K562 (cell line): ENCODE measurements around the gene RAP1GAP2. TPM values are rescaled to one million over a fixed set of nuclear protein-coding genes. Genes with fewer than 3 reads are reported as not detected.

Experiments used
- ATAC-seq: fragments of 200-7000 bp; cut with Tn5 transposase; 3 replicates; pipeline ENCODE4 v1.9.1; 2020; ENCODE audit warnings: moderate library complexity
- BruUV-seq: library from RNA; stranded (reverse); fragments of 400-500 nt; replicated peaks from 2 replicates; lab custom pipeline; 2021; lab: Mats Ljungman, UMichigan
- CTCF ChIA-PET: fragments of 300-600 bp; formaldehyde crosslinking; extraction: SDS; loops from one replicate; lab custom pipeline; 2021; ENCODE audit warnings: low intra/inter-chr PET ratio; lab: Yijun Ruan, JAX
- POLR2A ChIA-PET: fragments of 300-600, 350-650 bp; sonication (Branson Sonifier 250); formaldehyde crosslinking; extraction: SDS; loops from one replicate; lab custom pipeline; 2021; ENCODE audit warnings: antibody characterized with exemption, inconsistent platforms; lab: Yijun Ruan, JAX
- DNase-seq, 4 experiments: peaks; one replicate each; pipeline versions ENCODE4 v3.0.0 to v3.0.0-alpha.2; 2011 to 2018; ENCODE audit warnings: low spot score in 3 of 4, mixed read lengths in 3 of 4; ENCODE audit errors: extremely low read depth in 1 of 4
- FAIRE-seq: peaks from 2 replicates; lab custom pipeline; 2011; peaks lifted over from hg19 to GRCh38; lab: Jason Lieb, UNC
- H2AFZ ChIP-seq: 2 replicates; pipeline ENCODE4 v1.6.0; 2011; ENCODE audit warnings: low read depth, low read length, control low read depth, inconsistent platforms
- H3K27ac ChIP-seq: fragments of 200-600 bp; 3 replicates; pipeline ENCODE4 v1.8.0; 2011; ENCODE audit warnings: low read depth, mild to moderate bottlenecking, control low read depth, inconsistent platforms, low read length, moderate library complexity, mixed read lengths; ENCODE audit errors: extremely low read depth
- H3K27me3 ChIP-seq, 2 experiments: fragments of 300-600 bp in 1 of 2; 2 replicates in 1 of 2; 3 replicates in 1 of 2; pipeline versions ENCODE4 v1.6.0 to v1.8.0; 2011; ENCODE audit warnings: inconsistent platforms in 2 of 2, low read length in 2 of 2, mild to moderate bottlenecking in 1 of 2, mixed read lengths in 1 of 2, moderate library complexity in 1 of 2; ENCODE audit not compliant: control insufficient read depth in 2 of 2, insufficient read depth in 2 of 2
- H3K36me3 ChIP-seq: fragments of 300-600 bp; 3 replicates; pipeline ENCODE4 v1.8.0; 2011; ENCODE audit warnings: mild to moderate bottlenecking, low read length, inconsistent platforms; ENCODE audit not compliant: control insufficient read depth, insufficient read depth
- H3K4me1 ChIP-seq, 2 experiments: fragments of 200-600 bp in 1 of 2; replicated peaks in 1 of 2; 2 replicates in 1 of 2; 3 replicates in 1 of 2; pipeline versions ENCODE4 v1.5.1 to v1.8.0; 2011; ENCODE audit warnings: inconsistent platforms in 2 of 2, low read length in 2 of 2, mild to moderate bottlenecking in 1 of 2, mixed read lengths in 1 of 2, moderate library complexity in 1 of 2; ENCODE audit not compliant: control insufficient read depth in 2 of 2, insufficient read depth in 2 of 2
- H3K4me2 ChIP-seq: 2 replicates; pipeline ENCODE4 v1.6.1; 2011; ENCODE audit warnings: low read length, control low read depth, inconsistent platforms, mixed read lengths; ENCODE audit not compliant: insufficient read depth
- H3K4me3 ChIP-seq: fragments of 200-600 bp; sonication (generic), shearing (Covaris generic); 2 replicates; pipeline ENCODE4 v1.5.1; 2016; ENCODE audit warnings: control low read depth, inconsistent platforms
- H3K79me2 ChIP-seq: fragments of 200-600 bp; 3 replicates; pipeline ENCODE4 v1.8.0; 2011; ENCODE audit warnings: low read length, inconsistent platforms; ENCODE audit not compliant: control insufficient read depth, insufficient read depth
- H3K9ac ChIP-seq, 2 experiments: 2 replicates each; pipeline versions ENCODE4 v1.6.0 to v1.6.1; 2011; ENCODE audit warnings: low read depth in 2 of 2, low read length in 2 of 2, control low read depth in 1 of 2, inconsistent platforms in 1 of 2, mild to moderate bottlenecking in 1 of 2, mixed read lengths in 1 of 2; ENCODE audit not compliant: insufficient read depth in 1 of 2
- H3K9me1 ChIP-seq: one replicate; pipeline ENCODE4 v1.6.0; 2011; ENCODE audit warnings: inconsistent platforms, mild to moderate bottlenecking, low read length, moderate library complexity; ENCODE audit not compliant: control insufficient read depth, insufficient read depth
- H3K9me3 ChIP-seq: replicated peaks from 2 replicates; pipeline ENCODE4 v1.5.1; 2011; ENCODE audit warnings: low read depth, low read length, inconsistent platforms; ENCODE audit not compliant: control insufficient read depth, insufficient read depth
- H4K20me1 ChIP-seq: replicated peaks from 2 replicates; pipeline ENCODE4 v1.6.1; 2011; ENCODE audit warnings: low read length, inconsistent platforms, mixed read lengths; ENCODE audit not compliant: control insufficient read depth, insufficient read depth
- BRCA1 ChIP-seq, 2 experiments: fragments of 450-650 bp in 1 of 2; sonication (generic) in 1 of 2; formaldehyde crosslinking in 1 of 2; IDR thresholded peaks; 2 replicates each; pipeline versions ENCODE4 v1.5.0 to v1.6.1; 2017 to 2020; ENCODE audit warnings: mild to moderate bottlenecking in 1 of 2, missing genetic modification reagents in 1 of 2
- CAMTA2 ChIP-seq: fragments of 250-450 bp; sonication (Bioruptor Pico); conservative IDR thresholded peaks from 2 replicates; pipeline ENCODE4 v1.5.1; 2022
- CBFA2T2 ChIP-seq: fragments of 450-650 bp; conservative IDR thresholded peaks from 2 replicates; pipeline ENCODE4 v1.6.1; 2017; ENCODE audit warnings: mild to moderate bottlenecking
- ELF1 ChIP-seq: fragments of 200-800 bp; sonication (Bioruptor generic); IDR thresholded peaks from 2 replicates; pipeline ENCODE4 v1.6.1; 2016; ENCODE audit warnings: missing genetic modification characterization, missing compliant biosample characterization
- FOXO4 ChIP-seq: fragments of 450-650 bp; formaldehyde crosslinking; IDR thresholded peaks from 2 replicates; pipeline ENCODE4 v1.4.0; 2020; ENCODE audit warnings: mild to moderate bottlenecking, moderate library complexity
- HES1 ChIP-seq: fragments of 450-650 bp; IDR thresholded peaks from 2 replicates; pipeline ENCODE4 v1.6.1; 2016; ENCODE audit warnings: low read depth, mild to moderate bottlenecking, moderate library complexity
- HNRNPK ChIP-seq: fragments of 200-400 bp; formaldehyde crosslinking; IDR thresholded peaks from one replicate; pipeline ENCODE4 v1.6.1; 2018; ENCODE audit warnings: mild to moderate bottlenecking, low read depth, low read length; ENCODE audit not compliant: poor library complexity, severe bottlenecking
- MTA3 ChIP-seq: fragments of 450-650 bp; formaldehyde crosslinking; IDR thresholded peaks from 2 replicates; pipeline ENCODE4 v1.6.1; 2017; ENCODE audit warnings: mild to moderate bottlenecking, borderline replicate concordance
- NCOA1 ChIP-seq: fragments of 450-650 bp; IDR thresholded peaks from 2 replicates; pipeline ENCODE4 v1.6.1; 2016; ENCODE audit warnings: low read depth
- NCOR1 ChIP-seq: fragments of 450-650 bp; IDR thresholded peaks from 2 replicates; pipeline ENCODE4 v1.6.1; 2016; ENCODE audit warnings: mild to moderate bottlenecking, moderate library complexity
- PML ChIP-seq: IDR thresholded peaks from 2 replicates; pipeline ENCODE4 v1.6.1; 2012; ENCODE audit warnings: low read length, inconsistent platforms
- SPI1 ChIP-seq: IDR thresholded peaks from 2 replicates; pipeline ENCODE4 v1.6.1; 2011; ENCODE audit warnings: low read depth, low read length, control low read depth, borderline replicate concordance
- TFE3 ChIP-seq: fragments of 450-650 bp; formaldehyde crosslinking; IDR thresholded peaks from 2 replicates; pipeline ENCODE4 v1.4.0; 2020; ENCODE audit warnings: mild to moderate bottlenecking, mixed read lengths
- YBX1 ChIP-seq: fragments of 450-650 bp; IDR thresholded peaks from 2 replicates; pipeline ENCODE4 v1.7.1; 2016; ENCODE audit warnings: mild to moderate bottlenecking
- ZFP91 ChIP-seq: sonication (generic); formaldehyde crosslinking; IDR thresholded peaks from 2 replicates; pipeline ENCODE4 v1.8.0; 2022; ENCODE audit warnings: mild to moderate bottlenecking, missing genetic modification reagents
- WGBS: fragments of 100-300 bp; shearing (Covaris generic); methylation state at CpG from one replicate; pipeline ENCODE4 v1.1.6; 2016; ENCODE audit warnings: low coverage, mixed read lengths; ENCODE audit not compliant: insufficient coverage; ENCODE audit errors: missing lambda C conversion rate; 5-methylcytosine and 5-hydroxymethylcytosine counted together
- in situ Hi-C: fragments of 300-500 bp; cut with MboI; formaldehyde crosslinking; loops from 4 replicates; pipeline ENCODE4 v1.15.0; 2018; ENCODE audit warnings: inconsistent platforms, mixed read lengths
- intact Hi-C: fragments of 100-400 bp; cut with micrococcal nuclease; formaldehyde crosslinking; loops from 2 replicates; pipeline ENCODE4 v1.14.2; 2022
- polyA plus RNA-seq, 8 experiments: library from polyadenylated mRNA; depleted of rRNA in 4 of 8; stranded (reverse) in 5 of 8; unstranded in 3 of 8; fragments of >200 nt; fragmentation: Nextera tagmentation in 2 of 8; fragmentation: Illumina TruSeq in 1 of 8; extraction: Ambion mirVana in 2 of 8; extraction: Trizol in 1 of 8; gene quantifications; 2 replicates each; pipeline versions ENCODE4 v1.2.1 to v1.2.3, GENCODE V29; 2011 to 2014; ENCODE audit warnings: inconsistent platforms in 1 of 8, missing spikeins in 1 of 8
- total RNA-seq, 7 experiments: library from RNA; depleted of rRNA in 6 of 7; stranded (reverse); fragments of >200 nt in 6 of 7; fragmentation: Illumina TruSeq in 2 of 7; extraction: Trizol in 2 of 7; gene quantifications; 2 replicates each; pipeline versions ENCODE4 v1.2.1 to v1.2.3, GENCODE V29; 2011 to 2021; ENCODE audit warnings: low replicate concordance in 1 of 7

The RAP1GAP2 gene
- total and polyA plus RNA-seq, 9 of the 15 experiments (the other 6 are each of a cell fraction or from before 2014, with no cell fraction given): 0.01 to 1.3 (median 0.42) TPM; not detected in 1

GRCh38 chr17:3003296-3004149, 207.3 kb downstream of the RAP1GAP2 start:
- H3K79me2 ChIP-seq: no peaks in the 10 kb centered on the region
- no peaks in the 10 kb centered on the region for H4K20me1 ChIP-seq
- H3K4me1 ChIP-seq: peaks cover 0 to 6% of the 10 kb centered on the region in 2 experiments; a peak in 1 of 5 replicates
- no TSS peak for BruUV-seq
- H3K27ac ChIP-seq: no peak overlapping the region
- ChIA-PET POLR2A (interaction anchor here (0.7 kb wide), 1 partner anchor 9 kb away, joined by 3 read pairs; no protein-coding TSS in a partner anchor), CTCF (no interaction called here)
- H3K4me3 ChIP-seq: no peak overlapping the region
- in situ Hi-C loops: loop anchor here (25.0 kb wide), 1 partner anchor 166 kb away; no protein-coding TSS in a partner anchor
- H3K9me1 ChIP-seq: peaks cover 3% of the 10 kb centered on the region
- no peaks in the 10 kb centered on the region for H3K36me3 ChIP-seq
- peaks cover 4 to 38% of the 10 kb centered on the region in 2 experiments; a peak in 3 of 5 replicates for H3K27me3 ChIP-seq
- no peak for TF ChIP-seq HES1
- TF ChIP-seq BRCA1 (IDR thresholded peaks at IDR 0.05): no peak
- no peak for TF ChIP-seq BRCA1 (CRISPR knock-in tag; IDR thresholded peaks at IDR 0.05)
- TF ChIP-seq ELF1 (tag): no peak
- no peak for TF ChIP-seq FOXO4
- no peak for TF ChIP-seq NCOA1
- TF ChIP-seq YBX1: no peak
- TF ChIP-seq PML: no peak
- no peak for TF ChIP-seq CAMTA2 (CRISPR knock-in tag)
- TF ChIP-seq TFE3: no peak
- TF ChIP-seq HNRNPK: no peak
- TF ChIP-seq CBFA2T2: no peak
- TF ChIP-seq ZFP91: no peak
- TF ChIP-seq MTA3: no peak
- TF ChIP-seq NCOR1: no peak
- TF ChIP-seq SPI1: no peak
- no peaks in the 10 kb centered on the region for H3K9me3 ChIP-seq
- intact Hi-C loops: no loop called here
- H3K4me2 ChIP-seq: no peak overlapping the region
- 3% methylated on average over 14 of the region's 23 CpGs for WGBS
- H2AFZ ChIP-seq: no peak overlapping the region
- no peak for DNase-seq
- no peak for ATAC-seq
- FAIRE-seq: no peak
- no peak overlapping the region for H3K9ac ChIP-seq
